Measurements from ENCODE around the gene STKLD1.

DNA sequence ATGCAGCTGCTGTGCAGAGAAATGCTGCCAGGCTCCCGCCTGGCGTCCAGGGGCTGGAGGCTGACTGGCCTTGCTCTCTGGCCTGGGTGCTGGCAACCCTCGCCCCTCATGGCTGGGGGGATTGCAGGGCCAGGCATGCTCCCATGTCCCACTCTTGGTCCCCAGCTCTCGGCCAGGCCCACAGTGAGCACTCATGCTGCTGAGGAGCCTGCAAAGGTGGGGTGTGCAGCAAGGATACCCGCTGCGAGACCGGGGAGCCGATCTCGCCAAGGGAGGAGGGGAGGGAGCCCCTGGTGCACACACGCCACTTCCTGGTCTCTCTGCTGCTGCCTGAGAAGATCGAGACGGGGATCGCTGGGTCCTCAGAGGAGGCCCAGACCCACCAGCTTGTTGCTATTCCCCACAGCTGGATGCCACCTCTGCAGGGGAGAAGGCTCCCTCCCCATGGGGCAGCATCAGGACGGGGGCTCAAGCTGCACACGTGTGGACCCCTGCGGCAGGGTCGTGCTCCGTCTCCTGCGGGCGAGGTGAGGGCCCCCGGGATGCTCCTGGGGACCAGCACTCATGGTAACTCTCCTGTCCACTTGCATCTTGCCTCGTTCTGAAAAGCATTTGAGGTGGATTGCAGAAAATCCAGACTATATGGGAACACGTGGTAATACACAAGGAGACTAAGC lies 69.3 kb downstream of the STKLD1 start:
- TF ChIP-seq, protein P1, sequence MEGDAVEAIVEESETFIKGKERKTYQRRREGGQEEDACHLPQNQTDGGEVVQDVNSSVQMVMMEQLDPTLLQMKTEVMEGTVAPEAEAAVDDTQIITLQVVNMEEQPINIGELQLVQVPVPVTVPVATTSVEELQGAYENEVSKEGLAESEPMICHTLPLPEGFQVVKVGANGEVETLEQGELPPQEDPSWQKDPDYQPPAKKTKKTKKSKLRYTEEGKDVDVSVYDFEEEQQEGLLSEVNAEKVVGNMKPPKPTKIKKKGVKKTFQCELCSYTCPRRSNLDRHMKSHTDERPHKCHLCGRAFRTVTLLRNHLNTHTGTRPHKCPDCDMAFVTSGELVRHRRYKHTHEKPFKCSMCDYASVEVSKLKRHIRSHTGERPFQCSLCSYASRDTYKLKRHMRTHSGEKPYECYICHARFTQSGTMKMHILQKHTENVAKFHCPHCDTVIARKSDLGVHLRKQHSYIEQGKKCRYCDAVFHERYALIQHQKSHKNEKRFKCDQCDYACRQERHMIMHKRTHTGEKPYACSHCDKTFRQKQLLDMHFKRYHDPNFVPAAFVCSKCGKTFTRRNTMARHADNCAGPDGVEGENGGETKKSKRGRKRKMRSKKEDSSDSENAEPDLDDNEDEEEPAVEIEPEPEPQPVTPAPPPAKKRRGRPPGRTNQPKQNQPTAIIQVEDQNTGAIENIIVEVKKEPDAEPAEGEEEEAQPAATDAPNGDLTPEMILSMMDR (IDR thresholded peaks at IDR 0.05; ENCODE audit: low read depth, low read length, poor library complexity, severe bottlenecking), result no peak
- no peak for TF ChIP-seq EZH2phosphoT487 (IDR thresholded peaks at IDR 0.05; ENCODE audit: borderline replicate concordance, low read length)
